Measurements from ENCODE around the gene UCP2. TPM values are rescaled to one million over a fixed set of nuclear protein-coding genes. Genes with fewer than 3 reads are reported as not detected.
A peak's percentile ranks its signal among the peaks of the same experiment; 100 is the strongest.

Gene UCP2
- total and polyA plus RNA-seq, 8 donors: 15.2 to 111 (median 45.6) TPM

DNA sequence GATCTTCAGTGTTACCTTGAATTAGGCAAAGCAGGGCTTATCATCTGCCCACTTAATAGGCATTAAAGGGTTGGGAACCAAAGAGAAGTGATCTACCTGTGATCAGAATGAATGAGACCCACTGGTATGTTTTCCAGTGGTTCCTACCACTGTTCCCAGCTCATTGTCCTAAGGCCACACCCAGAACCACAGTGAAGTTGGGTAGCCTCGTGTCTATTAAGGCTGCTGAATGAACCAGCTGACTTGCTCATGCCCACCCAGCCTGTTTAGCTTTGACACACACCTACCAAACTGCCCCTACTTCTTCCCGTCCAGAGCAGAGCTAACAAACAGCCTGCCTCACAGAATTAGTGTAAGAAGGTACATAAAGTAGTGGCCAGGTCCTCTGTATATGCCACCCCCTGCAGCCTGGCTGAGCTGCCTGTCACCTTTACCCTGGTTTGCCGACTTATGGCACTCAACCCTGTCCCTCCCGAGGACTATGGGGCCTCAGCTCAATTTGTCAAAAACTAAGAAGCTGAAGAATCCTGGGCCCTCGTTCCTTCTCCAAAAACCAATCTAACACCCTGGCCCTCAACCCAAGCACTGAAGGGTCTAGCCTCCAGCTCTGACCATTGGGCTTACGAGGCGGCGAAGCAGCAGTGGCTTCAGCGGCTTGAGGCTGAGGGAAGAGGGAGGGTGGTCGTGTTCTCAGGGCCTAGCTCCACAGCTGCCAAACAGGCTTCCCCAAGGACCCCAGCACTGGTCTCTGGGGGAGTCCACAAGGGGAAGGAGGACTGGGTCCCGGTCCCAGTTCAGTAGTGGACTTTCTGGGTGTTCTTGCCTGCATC, 9.8 kb downstream of the UCP2 start:
- Histone ChIP-seq H3K4me1 (peaks cover 0 to 40% (median 19%) of the 10 kb centered on the region in 4 donors), H3K9me3 (no peaks in the 10 kb centered on the region), H3K4me3 (no peak overlapping the region), H3K27me3 (no peaks in the 10 kb centered on the region), H3K27ac (peak overlapping the region in 3 of 5 donors; percentile 27 to 62 (median 49)), H3K36me3 (peaks cover 17 to 48% (median 37%) of the 10 kb centered on the region in 4 donors)
- TF ChIP-seq EP300 (IDR thresholded peaks at IDR 0.05): no peak
- TF ChIP-seq, protein P1, sequence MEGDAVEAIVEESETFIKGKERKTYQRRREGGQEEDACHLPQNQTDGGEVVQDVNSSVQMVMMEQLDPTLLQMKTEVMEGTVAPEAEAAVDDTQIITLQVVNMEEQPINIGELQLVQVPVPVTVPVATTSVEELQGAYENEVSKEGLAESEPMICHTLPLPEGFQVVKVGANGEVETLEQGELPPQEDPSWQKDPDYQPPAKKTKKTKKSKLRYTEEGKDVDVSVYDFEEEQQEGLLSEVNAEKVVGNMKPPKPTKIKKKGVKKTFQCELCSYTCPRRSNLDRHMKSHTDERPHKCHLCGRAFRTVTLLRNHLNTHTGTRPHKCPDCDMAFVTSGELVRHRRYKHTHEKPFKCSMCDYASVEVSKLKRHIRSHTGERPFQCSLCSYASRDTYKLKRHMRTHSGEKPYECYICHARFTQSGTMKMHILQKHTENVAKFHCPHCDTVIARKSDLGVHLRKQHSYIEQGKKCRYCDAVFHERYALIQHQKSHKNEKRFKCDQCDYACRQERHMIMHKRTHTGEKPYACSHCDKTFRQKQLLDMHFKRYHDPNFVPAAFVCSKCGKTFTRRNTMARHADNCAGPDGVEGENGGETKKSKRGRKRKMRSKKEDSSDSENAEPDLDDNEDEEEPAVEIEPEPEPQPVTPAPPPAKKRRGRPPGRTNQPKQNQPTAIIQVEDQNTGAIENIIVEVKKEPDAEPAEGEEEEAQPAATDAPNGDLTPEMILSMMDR (IDR thresholded peaks at IDR 0.05): no peak
- TF ChIP-seq POLR2A (IDR thresholded peaks at IDR 0.05): no peak
- no peak for TF ChIP-seq POLR2AphosphoS5 (IDR thresholded peaks at IDR 0.05)
- intact Hi-C loops (cut with DNase I; ENCODE audit: low total_unique reads): loop anchor here (10.0 kb wide), 1 partner anchor 52 kb away; no protein-coding TSS in a partner anchor
- DNase-seq: peak in 1 of 2 donors; percentile 46
- 65 to 78% (median 67%) methylated on average over 10 to 11 of the region's 11 CpGs for WGBS, 5 donors

DNA sequence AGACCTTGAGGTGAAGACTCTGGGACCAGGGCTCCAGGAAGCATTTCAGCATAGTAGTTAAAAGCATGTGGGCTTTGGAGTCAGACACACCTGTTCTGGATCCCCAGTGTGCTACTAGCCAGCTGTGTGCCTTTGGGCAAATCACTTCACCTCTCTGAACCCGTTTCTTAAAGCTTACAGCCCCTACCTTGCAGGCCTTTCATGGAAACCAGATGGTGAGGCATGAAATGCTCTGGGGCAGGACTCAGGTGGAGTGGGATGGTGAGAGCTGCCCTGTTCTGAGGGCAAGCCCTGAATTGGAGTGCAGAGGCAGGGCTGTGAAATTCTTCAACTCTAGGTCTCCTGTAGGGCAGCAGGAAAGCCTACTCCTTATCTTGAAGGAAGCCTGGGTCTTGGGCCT, 10.5 kb downstream of the UCP2 start:
- no peaks in the 10 kb centered on the region for H3K27me3 ChIP-seq
- peaks cover 17 to 41% (median 31%) of the 10 kb centered on the region in 4 donors for H3K36me3 ChIP-seq
- no peak for DNase-seq
- WGBS, 5 donors: 85 to 100% (median 96%) methylated on average over 1 of the region's 1 CpG
- no peaks in the 10 kb centered on the region for H3K9me3 ChIP-seq
- TF ChIP-seq POLR2A (IDR thresholded peaks at IDR 0.05) (no peak), EP300 (IDR thresholded peaks at IDR 0.05) (no peak), POLR2AphosphoS5 (IDR thresholded peaks at IDR 0.05) (no peak)
- TF ChIP-seq, protein P1 (IDR thresholded peaks at IDR 0.05): no peak
- H3K4me3 ChIP-seq: no peak overlapping the region
- no peak overlapping the region for H3K27ac ChIP-seq
- intact Hi-C loops (cut with DNase I; ENCODE audit: low total_unique reads): loop anchor here (10.0 kb wide), 1 partner anchor 53 kb away; no protein-coding TSS in a partner anchor
- peaks cover 0 to 38% (median 18%) of the 10 kb centered on the region in 4 donors for H3K4me1 ChIP-seq

DNA sequence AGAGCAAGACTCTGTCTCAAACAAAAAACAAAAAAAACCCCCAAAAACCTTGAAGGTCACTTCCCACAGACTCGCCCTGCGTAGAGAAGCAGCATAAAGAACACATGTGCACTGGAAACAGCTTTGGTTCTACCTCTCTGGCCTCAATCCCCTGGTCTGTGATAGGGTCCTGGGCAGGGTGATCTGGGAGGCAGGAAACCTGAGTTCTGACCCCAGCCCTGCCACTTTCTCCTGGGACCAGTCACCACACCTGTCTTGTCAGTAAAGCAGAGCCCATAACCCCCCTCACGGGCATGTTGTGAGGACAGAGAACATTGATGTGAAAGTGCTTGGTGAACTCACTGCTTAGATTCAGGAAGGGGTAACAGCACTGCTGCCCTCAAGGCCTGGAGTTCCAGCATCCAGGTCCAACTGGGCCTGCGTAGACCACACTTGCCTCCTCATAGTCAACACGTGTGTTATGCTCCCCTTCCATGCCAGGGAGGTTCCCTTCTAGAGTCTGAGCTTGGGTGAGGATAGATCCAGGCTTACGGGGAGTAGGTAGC, 11.4 kb downstream of the UCP2 start:
- intact Hi-C loops (cut with DNase I; ENCODE audit: low total_unique reads): loop anchor here (10.0 kb wide), 1 partner anchor 54 kb away; no protein-coding TSS in a partner anchor
- no peaks in the 10 kb centered on the region for H3K9me3 ChIP-seq
- TF ChIP-seq POLR2A (IDR thresholded peaks at IDR 0.05) (no peak), POLR2AphosphoS5 (IDR thresholded peaks at IDR 0.05) (no peak), EP300 (IDR thresholded peaks at IDR 0.05) (no peak)
- TF ChIP-seq, protein P1 (IDR thresholded peaks at IDR 0.05): no peak
- H3K27me3 ChIP-seq: no peaks in the 10 kb centered on the region
- DNase-seq: no peak
- H3K27ac ChIP-seq: no peak overlapping the region
- H3K4me1 ChIP-seq: peaks cover 0 to 30% (median 18%) of the 10 kb centered on the region in 4 donors
- WGBS, 5 donors: 75 to 86% (median 84%) methylated on average over 6 of the region's 6 CpGs
- H3K4me3 ChIP-seq: no peak overlapping the region
- H3K36me3 ChIP-seq: peaks cover 12 to 32% (median 22%) of the 10 kb centered on the region in 4 donors

DNA sequence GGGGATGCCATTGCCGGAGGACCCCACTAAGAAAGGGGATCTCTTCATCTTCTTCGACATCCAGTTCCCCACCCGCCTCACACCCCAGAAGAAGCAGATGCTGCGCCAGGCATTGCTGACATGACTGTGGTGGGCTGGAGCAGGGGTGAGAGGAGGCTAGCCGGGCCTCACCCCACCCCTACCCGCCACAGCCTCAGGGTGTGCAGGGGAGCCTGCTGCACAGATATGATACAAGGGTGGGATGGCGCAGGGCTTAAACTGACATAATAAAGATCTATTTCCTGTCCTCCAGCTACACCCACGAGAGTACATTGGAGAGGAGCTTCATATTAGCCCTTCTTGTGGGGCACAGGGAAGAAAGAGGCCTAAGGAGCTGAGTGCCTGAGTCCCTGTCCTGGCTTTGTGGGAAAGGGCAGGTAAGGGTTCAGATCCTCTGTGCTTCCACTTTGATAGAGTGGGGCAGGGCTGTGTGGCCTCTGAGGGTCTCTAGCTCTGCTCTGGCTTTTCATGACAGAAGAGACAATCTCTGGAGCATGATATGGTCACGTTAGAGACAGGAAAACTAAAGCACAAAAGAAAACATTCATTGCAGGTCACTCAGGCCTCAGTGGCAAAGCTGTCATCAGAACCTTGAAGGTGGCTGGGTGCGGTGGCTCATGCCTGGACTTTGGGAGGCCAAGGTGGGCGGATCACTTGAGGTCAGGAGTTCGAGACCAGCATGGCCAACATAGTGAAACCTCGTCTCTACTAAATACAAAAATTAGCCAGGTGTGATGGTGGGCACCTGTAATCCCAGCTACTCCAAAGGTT, 12.4 kb downstream of the UCP2 start:
- TF ChIP-seq, protein P1 (IDR thresholded peaks at IDR 0.05): no peak
- Histone ChIP-seq H3K4me3 (no peak overlapping the region), H3K27me3 (no peaks in the 10 kb centered on the region), H3K27ac (no peak overlapping the region), H3K4me1 (peaks cover 0 to 25% (median 18%) of the 10 kb centered on the region in 4 donors), H3K36me3 (peaks cover 4 to 21% (median 11%) of the 10 kb centered on the region in 4 donors), H3K9me3 (no peaks in the 10 kb centered on the region)
- intact Hi-C loops (cut with DNase I; ENCODE audit: low total_unique reads): loop anchor here (10.0 kb wide), 1 partner anchor 55 kb away; no protein-coding TSS in a partner anchor
- WGBS, 5 donors: 64 to 79% (median 70%) methylated on average over 12 to 13 of the region's 13 CpGs
- DNase-seq: peak in 1 of 2 donors; percentile 40
